MG63 (cell line): Measurements from ENCODE around the gene GRAPL. TPM values are rescaled to one million over a fixed set of nuclear protein-coding genes. Genes with fewer than 3 reads are reported as not detected.
"Not testable (repeated sequence)": the region's sequence is repeated elsewhere in the genome, so short reads cannot be mapped to it uniquely, and the experiment has no call there.

Experiments used
- DNase-seq: peaks from one replicate; pipeline ENCODE4 v3.0.0-alpha.2; 2020
- H3K27me3 ChIP-seq: fragments of 250-450 bp; sonication (Bioruptor Pico); 2 replicates; pipeline ENCODE4 v1.5.1; 2020; ENCODE audit warnings: mild to moderate bottlenecking, moderate library complexity
- H3K36me3 ChIP-seq: fragments of 250-450 bp; sonication (Bioruptor Pico); 2 replicates; pipeline ENCODE4 v1.5.1; 2020; ENCODE audit warnings: mild to moderate bottlenecking, moderate library complexity
- H3K4me3 ChIP-seq: fragments of 250-450 bp; sonication (Bioruptor Pico); 2 replicates; pipeline ENCODE4 v1.5.1; 2020; ENCODE audit warnings: mild to moderate bottlenecking, moderate library complexity
- H3K9me3 ChIP-seq: fragments of 250-450 bp; sonication (Bioruptor Pico); 2 replicates; pipeline ENCODE4 v1.5.1; 2020; ENCODE audit warnings: mild to moderate bottlenecking, moderate library complexity
- total RNA-seq: library from RNA; depleted of rRNA; stranded (reverse); fragments of >200 nt; shearing (Covaris generic); gene quantifications from 2 replicates; pipeline ENCODE4 v1.2.3, GENCODE V29; 2014; ENCODE audit warnings: low replicate concordance; rRNA removed

The GRAPL gene
- total RNA-seq, 1 experiment from 2014 or later: not detected

- not testable (repeated sequence) for H3K4me3 ChIP-seq, H3K36me3 ChIP-seq, H3K9me3 ChIP-seq, H3K27me3 ChIP-seq, DNase-seq
These were observed 35.2 kb downstream of the GRAPL start for GRCh38 chr17:19162384-19163216.

- H3K4me3 ChIP-seq, H3K27me3 ChIP-seq, H3K36me3 ChIP-seq, DNase-seq, H3K9me3 ChIP-seq: not testable (repeated sequence)
These were observed 47.0 kb downstream of the GRAPL start for GRCh38 chr17:19174422-19174821.

DNA sequence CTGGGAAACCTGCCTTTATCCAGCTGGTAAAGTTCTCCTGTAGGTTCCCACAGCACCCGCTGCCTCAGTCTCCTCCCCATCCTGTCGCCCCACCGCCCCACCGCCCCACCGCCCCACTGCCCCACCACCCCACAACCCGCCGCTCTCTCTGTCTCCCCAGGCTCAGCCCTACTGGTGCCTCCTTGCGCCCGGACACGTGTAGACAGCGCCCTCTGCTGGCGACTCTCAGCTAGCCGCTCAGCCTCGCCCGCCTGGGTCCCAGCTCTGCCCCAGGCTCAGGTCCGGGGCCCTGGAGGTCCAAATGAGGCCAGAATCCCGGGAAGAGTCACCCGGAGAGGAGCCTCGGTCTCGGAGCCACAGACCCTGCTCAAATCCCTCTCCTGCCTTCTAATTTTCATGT is 48.0 kb downstream of the GRAPL start:
- H3K36me3 ChIP-seq, H3K4me3 ChIP-seq, DNase-seq, H3K9me3 ChIP-seq, H3K27me3 ChIP-seq: not testable (repeated sequence)

GRCh38 chr17:19181040-19181875 is 53.9 kb downstream of the GRAPL start:
- not testable (repeated sequence) for H3K9me3 ChIP-seq, H3K4me3 ChIP-seq, H3K27me3 ChIP-seq, DNase-seq, H3K36me3 ChIP-seq

DNA sequence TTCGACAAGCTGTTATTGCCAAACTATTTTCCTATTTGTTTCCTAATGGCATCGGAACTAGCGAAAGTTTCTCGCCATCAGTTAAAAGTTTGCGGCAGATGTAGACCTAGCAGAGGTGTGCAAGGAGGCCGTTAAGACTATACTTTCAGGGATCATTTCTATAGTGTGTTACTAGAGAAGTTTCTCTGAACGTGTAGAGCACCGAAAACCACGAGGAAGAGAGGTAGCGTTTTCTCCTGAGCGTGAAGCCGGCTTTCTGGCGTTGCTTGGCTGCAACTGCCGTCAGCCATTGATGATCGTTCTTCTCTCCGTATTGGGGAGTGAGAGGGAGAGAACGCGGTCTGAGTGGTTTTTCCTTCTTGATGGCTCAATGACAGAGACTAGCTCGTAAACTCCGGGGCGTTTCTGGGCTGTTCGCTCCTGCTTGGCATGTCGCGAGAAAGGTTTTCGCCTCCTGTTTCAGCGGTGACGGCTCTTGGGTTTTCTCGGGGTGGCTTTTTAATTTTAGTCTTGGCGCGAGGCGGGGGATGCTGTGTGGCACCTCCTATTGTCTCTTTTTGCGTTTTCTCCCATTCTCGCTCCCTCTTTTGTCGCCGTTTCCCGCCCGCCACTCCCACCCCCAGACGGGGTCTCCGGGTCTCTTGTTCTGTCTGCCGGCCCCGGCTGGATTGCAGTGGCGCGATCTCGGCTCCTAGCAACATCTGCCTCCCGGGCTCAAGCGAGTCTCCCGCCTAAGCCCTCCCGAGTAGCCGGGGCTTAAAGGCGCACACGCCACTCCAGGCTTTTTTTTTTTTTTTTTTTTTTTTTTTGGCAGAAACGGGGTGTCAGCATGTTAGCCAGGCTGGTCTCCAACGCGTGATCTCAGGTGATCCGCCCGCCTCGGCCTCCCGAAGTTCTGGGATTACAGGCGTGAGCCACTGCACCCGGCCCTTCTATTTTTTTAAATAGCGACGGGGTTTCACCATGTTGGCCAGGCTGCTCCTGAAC is 60.8 kb downstream of the GRAPL start:
- not testable (repeated sequence) for H3K4me3 ChIP-seq, H3K27me3 ChIP-seq, DNase-seq

DNA sequence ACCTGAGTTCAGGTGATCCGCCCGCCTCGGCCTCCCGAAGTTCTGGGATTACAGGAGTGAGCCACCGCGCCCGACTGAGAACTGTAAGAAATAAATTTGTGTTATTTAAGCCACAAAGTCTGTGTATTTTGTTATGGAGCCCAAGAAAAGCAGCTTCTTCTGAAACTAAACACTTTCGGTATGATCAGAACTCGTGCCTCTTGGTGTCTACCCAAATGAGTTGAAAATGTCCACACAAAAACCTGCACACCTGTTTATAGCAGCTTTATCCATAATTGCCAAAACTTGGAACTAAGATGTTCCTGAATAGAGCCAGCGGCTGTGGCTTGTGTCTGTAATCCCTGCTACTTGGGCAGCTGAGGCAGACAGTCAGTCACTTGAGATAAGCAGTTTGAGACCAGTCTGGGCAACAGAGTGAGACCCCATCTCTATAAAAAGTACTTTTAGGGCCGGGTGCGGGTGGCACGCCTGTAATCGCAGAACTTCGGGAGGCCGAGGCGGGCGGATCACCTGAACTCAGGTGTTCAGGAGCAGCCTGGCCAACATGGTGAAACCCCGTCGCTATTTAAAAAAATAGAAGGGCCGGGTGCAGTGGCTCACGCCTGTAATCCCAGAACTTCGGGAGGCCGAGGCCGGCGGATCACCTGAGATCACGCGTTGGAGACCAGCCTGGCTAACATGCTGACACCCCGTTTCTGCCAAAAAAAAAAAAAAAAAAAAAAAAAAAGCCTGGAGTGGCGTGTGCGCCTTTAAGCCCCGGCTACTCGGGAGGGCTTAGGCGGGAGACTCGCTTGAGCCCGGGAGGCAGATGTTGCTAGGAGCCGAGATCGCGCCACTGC is 61.7 kb downstream of the GRAPL start:
- H3K9me3 ChIP-seq, H3K36me3 ChIP-seq, H3K4me3 ChIP-seq: not testable (repeated sequence)

More for the DNA sequence above, 60.8 kb downstream of the GRAPL start:
- not testable (repeated sequence) for H3K9me3 ChIP-seq, H3K36me3 ChIP-seq

GRCh38 chr17:19189781-19190405 is 62.5 kb downstream of the GRAPL start:
- not testable (repeated sequence) for H3K9me3 ChIP-seq, H3K36me3 ChIP-seq, H3K4me3 ChIP-seq, H3K27me3 ChIP-seq, DNase-seq

More for the DNA sequence above, 61.7 kb downstream of the GRAPL start:
- not testable (repeated sequence) for DNase-seq, H3K27me3 ChIP-seq

- not testable (repeated sequence) for H3K36me3 ChIP-seq, H3K4me3 ChIP-seq
These were observed 69.2 kb downstream of the GRAPL start for GRCh38 chr17:19196382-19197204.

GRCh38 chr17:19202448-19202847 is 75.1 kb downstream of the GRAPL start:
- H3K4me3 ChIP-seq, H3K9me3 ChIP-seq, H3K27me3 ChIP-seq, H3K36me3 ChIP-seq, DNase-seq: not testable (repeated sequence)

More at GRCh38 chr17:19196382-19197204, 69.2 kb downstream of the GRAPL start:
- H3K27me3 ChIP-seq, H3K9me3 ChIP-seq, DNase-seq: not testable (repeated sequence)

DNA sequence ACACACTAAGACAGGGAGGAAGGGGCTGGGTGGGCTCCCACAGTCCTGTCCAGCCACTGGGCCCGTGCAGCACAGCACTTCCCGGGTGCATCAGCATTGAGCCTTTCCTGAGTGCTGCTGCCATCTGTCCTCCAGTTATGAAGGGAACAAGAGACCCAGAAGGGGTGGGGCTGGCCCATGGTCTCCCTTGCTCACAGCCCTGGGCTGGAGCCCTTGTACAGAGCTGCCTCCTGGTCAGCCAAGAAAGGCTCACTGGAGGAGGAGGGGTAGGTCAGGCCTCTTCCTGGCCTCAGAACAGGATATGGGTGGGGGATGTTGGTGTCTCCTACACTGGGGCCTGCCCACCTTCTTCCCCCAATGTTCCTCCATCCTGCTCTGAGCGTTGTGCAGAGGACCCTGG is 76.0 kb downstream of the GRAPL start:
- not testable (repeated sequence) for H3K27me3 ChIP-seq, H3K36me3 ChIP-seq, DNase-seq, H3K4me3 ChIP-seq, H3K9me3 ChIP-seq

Other genes starting within 250 kb of the GRAPL start
- gene SLC5A10, start 175.4 kb upstream of the GRAPL start, total RNA-seq: not detected in 2 replicates
- gene FAM83G, start 122.8 kb upstream of the GRAPL start, total RNA-seq: 4.7 and 4.9 TPM in 2 replicates
- not detected in 2 replicates for gene GRAP, start 80.6 kb upstream of the GRAPL start, total RNA-seq
- gene EPN2, start 109.8 kb downstream of the GRAPL start, total RNA-seq: 16.4 and 31.6 TPM in 2 replicates
- 14.8 and 30.2 TPM in 2 replicates for gene B9D1, start 235.1 kb downstream of the GRAPL start, total RNA-seq